Fibroblast of lung (primary cell): ENCODE measurements around the gene ING4.

Source experiments
- CTCF ChIP-seq, 2 donors: IDR thresholded peaks in 1 of 2; conservative IDR thresholded peaks in 1 of 2; 1 replicate in 1 of 2; 2 replicates in 1 of 2; pipeline ENCODE4 v1.5.1; 2011 to 2012; ENCODE audit warnings: low read length in 2 of 2, control low read depth in 1 of 2, inconsistent platforms in 1 of 2, low read depth in 1 of 2, mild to moderate bottlenecking in 1 of 2
- EZH2 ChIP-seq: IDR thresholded peaks from 2 replicates; pipeline ENCODE4 v1.5.1; 2012; ENCODE audit warnings: low read length, control low read depth, mild to moderate bottlenecking; ENCODE audit errors: missing control alignments

DNA sequence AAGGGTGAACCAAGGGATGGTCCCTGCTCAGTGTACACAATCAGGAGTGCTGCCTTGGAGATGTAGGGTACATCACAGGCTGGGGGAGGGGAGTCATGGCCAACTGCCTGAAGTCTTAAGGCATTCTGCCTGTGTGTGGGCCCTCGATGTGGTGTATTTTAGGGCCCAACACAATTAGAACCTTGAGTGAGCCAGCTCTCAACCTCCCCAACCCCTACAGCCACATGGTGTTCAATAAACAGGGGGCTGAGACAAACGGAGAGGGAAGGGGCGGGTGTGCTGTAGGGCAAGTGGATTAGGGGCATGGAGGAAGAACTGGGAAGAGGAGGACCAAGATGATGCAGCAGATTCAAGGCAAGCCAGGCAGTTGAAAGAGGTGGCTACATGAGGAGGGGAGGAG lies 47.1 kb downstream of the ING4 start:
- TF ChIP-seq CTCF (conservative IDR thresholded peaks at IDR 0.05 in 1 of 2, IDR thresholded peaks at IDR 0.05 in 1 of 2; ENCODE audit: low read depth in 1 of 2, low read length in 2 of 2) = no peak
- TF ChIP-seq EZH2 = no peak
